Mononuclear cell (primary cell): ENCODE measurements around the gene ROBO4. TPM values are rescaled to one million over a fixed set of nuclear protein-coding genes. Genes with fewer than 3 reads are reported as not detected.

ENCODE experiments used
- H3K27me3 ChIP-seq: 2 replicates; pipeline ENCODE4 v1.6.0; 2011; ENCODE audit warnings: low read length, control low read depth; ENCODE audit not compliant: insufficient read depth
- H3K4me1 ChIP-seq: 2 replicates; pipeline ENCODE4 v1.5.1; 2011; ENCODE audit warnings: mild to moderate bottlenecking, low read length, control low read depth; ENCODE audit not compliant: insufficient read depth
- H3K4me3 ChIP-seq: 2 replicates; pipeline ENCODE4 v1.5.1; 2011; ENCODE audit warnings: mild to moderate bottlenecking, low read length, moderate library complexity
- H3K9me3 ChIP-seq: 2 replicates; pipeline ENCODE4 v1.5.1; 2011; ENCODE audit warnings: low read depth, mild to moderate bottlenecking, control low read depth, low read length
- total RNA-seq: library from RNA; depleted of rRNA; stranded (reverse); fragments of >200 nt; gene quantifications from one replicate; pipeline ENCODE4 v1.2.3, GENCODE V29; 2012

ROBO4 gene
- total RNA-seq, 1 donor: 0.31 TPM

DNA sequence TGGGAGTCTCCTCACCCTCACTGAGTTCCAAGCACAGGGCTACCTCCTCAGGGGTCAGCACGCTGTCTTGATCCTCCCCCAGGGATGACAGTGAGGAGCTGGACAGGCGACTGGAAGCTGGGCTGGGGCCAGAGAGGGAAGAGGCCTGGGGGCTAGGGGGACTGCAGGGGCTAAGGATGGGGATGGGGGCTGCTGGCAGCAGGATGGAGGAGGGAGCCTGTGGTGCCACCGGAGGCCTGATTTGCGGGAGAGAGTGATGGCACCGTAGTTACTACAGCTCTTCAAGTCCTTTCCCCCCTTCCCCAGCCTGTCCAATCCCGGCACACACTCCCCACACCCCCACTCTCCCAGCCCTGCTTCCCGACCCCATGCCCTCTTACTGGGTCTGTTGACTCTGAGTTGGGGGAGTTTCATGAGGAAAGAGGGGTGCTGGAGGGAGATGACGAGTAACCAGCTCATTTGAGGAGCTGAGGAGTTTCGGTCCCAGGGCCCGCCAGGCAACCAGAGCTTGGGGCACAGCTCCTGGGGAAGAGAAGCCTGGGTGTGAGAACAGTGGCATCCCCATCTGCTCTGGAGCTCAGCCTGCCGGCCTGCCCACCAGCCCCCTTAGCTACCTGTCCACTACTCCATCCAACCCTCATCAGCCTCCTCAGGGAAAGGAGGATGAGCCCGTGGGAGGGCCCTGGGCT, 10.5 kb downstream of the ROBO4 start:
- no peaks in the 10 kb centered on the region for H3K9me3 ChIP-seq
- H3K4me1 ChIP-seq: peaks cover 3% of the 10 kb centered on the region
- H3K4me3 ChIP-seq: no peak overlapping the region
- H3K27me3 ChIP-seq: no peaks in the 10 kb centered on the region

DNA sequence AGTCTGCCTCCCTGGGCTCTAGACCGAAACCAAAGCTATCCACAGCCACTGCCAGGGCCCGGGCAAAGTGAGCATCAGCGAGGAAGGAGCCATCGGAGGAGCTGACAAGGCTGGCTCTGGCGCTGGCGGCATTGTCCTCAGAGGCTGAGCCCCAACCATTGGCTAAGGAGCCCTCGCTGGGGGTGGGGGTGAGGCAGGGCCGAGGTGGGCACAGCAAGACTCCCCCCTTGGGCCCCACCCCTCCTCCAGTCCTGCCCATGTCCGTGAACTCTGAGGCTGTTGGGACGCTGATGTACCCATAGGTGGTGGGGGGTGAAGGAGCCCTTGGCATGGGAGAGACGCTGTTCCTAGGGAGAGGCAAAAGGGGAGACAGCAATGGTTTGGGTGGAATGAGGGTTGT, 11.2 kb downstream of the ROBO4 start:
- Histone ChIP-seq H3K4me1 (peaks cover 3% of the 10 kb centered on the region), H3K27me3 (no peaks in the 10 kb centered on the region), H3K9me3 (no peaks in the 10 kb centered on the region), H3K4me3 (no peak overlapping the region)

DNA sequence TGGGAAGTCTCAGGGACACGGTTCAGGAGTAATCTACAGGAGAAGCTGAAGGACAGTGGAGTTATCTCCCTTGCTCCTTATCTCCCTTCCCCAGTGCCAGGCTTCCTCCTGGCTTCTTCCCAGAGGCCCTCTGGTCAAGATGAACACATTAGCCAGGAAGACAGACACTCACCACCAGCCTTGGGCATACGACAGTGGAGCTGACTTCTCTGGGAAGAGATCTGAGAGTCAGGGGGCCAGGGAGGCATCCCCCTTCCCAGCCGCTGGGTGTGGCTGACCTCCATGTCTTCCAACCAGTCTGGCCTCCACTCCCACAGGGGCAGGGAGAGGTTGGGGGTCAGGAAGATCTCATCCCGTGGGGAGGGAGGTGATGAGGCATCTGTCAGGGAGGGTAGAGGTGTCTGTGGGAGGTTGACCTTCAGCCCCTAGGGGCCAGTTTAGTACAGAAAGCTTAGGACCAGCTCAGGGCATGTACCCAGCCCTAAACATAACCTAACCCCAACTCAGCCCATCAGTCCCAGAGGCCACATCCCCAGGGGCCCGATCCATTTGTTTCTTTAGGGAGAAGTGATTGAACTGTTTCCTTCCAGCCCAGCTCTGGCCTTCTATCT, 12.7 kb downstream of the ROBO4 start:
- H3K9me3 ChIP-seq: no peaks in the 10 kb centered on the region
- H3K4me1 ChIP-seq: peaks cover 3% of the 10 kb centered on the region
- H3K27me3 ChIP-seq: no peaks in the 10 kb centered on the region
- no peak overlapping the region for H3K4me3 ChIP-seq

DNA sequence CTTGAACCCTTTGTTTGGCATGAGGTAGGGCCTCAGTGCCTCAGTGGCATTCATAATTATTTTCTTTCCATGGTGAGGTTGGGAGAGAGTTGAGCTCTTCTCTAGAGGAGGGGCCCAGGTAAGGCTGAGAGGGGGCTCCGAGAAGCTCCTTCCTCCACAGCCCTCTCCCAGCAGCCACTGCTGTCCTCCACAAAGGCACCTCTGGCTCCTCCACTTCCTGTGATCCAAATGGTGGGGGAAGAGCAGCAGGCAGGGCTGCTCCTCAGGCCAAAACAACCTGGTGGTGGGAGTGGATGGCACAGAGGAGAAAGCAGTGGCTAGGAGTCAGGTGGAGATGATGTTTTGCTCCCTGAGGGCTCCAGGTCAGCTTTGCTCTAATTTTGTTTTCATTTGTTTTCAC, 13.3 kb downstream of the ROBO4 start:
- H3K4me1 ChIP-seq: no peaks in the 10 kb centered on the region
- H3K9me3 ChIP-seq: no peaks in the 10 kb centered on the region
- H3K4me3 ChIP-seq: no peak overlapping the region
- no peaks in the 10 kb centered on the region for H3K27me3 ChIP-seq

DNA sequence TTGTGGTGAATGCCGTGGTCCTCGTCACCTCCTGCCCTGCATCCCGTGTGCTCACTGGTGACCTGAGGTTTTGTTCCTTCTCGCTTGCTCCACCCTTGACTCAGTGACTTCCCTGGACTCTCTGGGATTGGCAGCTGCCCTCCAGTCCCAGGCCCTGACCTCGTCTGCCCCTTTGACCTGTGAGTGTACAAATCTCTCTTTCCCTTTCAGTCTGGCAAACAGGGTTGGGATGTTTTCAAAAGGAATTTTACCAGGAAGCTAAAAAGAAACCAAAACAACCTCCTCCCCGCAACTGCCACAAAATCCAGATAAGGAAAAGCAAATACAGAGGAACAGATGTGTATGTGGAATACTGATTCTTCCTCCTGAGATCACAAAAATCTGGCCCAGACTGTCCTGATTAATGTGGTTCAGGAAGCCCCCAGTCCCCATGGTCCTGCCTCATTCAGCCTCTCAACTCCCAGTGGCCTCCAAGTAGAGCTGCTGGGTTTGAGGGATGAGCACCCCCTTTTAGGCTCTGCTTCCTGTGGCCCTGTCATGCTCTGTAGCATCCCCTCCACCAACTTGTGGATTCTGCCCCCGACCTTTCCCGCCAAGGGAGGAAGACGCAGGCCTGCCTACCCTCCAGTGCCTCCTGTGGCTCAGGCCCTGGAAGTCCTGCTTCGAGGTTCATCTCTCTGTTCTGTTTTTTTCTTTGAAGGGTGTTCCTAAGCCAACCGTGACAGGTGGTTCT, 15.2 kb downstream of the ROBO4 start:
- Histone ChIP-seq H3K9me3 (no peaks in the 10 kb centered on the region), H3K4me1 (peaks cover 2% of the 10 kb centered on the region), H3K27me3 (peaks cover 4% of the 10 kb centered on the region), H3K4me3 (no peak overlapping the region)

DNA sequence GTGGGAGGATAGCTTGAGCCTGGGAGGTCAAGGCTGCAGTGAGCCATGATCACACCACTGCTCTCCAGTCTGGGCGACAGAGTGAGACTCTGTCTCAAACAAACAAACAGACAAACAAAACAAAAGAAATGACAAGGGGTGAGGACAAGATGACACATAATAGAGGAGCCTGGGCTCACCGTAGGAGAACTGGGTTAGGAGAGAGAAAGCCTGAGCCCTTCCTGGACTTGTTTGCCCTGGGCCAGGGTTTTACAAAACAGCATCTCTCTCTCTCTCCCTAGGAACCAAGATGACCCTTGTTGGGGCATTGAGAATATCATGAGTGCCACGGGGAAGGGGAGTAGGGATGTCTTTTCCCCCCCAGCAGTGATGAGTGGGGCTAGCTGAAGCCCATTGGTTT, 16.7 kb downstream of the ROBO4 start:
- Histone ChIP-seq H3K9me3 (no peaks in the 10 kb centered on the region), H3K4me3 (no peak overlapping the region), H3K27me3 (peaks cover 4% of the 10 kb centered on the region), H3K4me1 (peaks cover 14% of the 10 kb centered on the region)

DNA sequence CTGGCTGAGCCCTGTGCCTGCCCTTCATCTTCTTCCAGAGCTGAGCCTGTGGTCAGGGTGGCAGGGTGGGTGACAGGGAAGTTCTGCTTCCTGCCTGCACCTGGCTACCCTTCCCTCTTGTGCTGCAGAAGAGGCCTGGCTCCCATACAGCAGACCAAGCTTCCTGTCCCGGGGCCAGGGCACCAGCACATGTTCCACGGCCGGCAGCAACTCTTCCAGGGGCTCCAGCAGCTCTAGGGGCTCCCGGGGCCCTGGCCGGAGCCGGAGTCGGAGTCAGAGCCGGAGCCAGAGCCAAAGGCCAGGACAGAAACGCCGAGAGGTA, 17.4 kb downstream of the ROBO4 start:
- no peaks in the 10 kb centered on the region for H3K9me3 ChIP-seq
- peaks cover 18% of the 10 kb centered on the region for H3K4me1 ChIP-seq
- H3K27me3 ChIP-seq: peaks cover 7% of the 10 kb centered on the region
- no peak overlapping the region for H3K4me3 ChIP-seq

DNA sequence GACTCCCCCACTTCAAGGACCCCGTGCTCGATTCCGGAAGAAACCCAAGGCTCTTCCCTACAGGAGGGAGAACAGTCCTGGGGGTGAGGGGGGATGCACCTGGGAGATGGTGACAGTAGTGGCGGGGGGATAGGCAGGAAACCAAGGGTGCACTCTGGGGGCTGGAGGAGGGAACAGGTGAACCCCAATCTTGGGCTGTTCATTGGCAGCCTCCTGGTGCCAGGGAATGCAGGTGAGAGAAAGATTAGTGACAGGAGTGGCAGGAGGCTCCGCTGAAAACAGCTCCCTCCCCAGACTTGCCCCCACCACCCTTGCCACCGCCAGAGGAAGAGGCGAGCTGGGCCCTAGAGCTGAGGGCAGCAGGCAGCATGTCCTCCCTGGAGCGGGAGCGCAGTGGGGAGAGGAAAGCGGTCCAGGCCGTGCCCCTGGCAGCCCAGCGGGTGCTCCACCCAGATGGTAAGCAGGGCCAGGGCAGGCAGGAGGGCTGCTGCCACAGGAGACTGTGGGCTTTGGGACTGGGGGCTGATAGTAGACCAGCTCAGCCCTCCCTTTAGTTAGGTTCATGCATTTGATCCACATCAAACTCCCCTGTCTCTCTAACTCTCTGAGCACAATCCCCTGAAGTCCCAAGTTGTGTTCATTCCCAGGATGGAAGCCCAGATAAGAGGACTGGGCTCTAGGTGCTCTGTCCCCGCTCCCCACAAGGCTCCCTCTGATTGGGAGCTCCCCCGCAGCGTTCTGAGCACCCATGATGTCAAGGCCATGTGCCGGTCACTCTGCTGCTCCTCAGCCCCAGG, 18.0 kb downstream of the ROBO4 start:
- H3K4me3 ChIP-seq: no peak overlapping the region
- peaks cover 7% of the 10 kb centered on the region for H3K27me3 ChIP-seq
- H3K4me1 ChIP-seq: peaks cover 18% of the 10 kb centered on the region
- no peaks in the 10 kb centered on the region for H3K9me3 ChIP-seq

DNA sequence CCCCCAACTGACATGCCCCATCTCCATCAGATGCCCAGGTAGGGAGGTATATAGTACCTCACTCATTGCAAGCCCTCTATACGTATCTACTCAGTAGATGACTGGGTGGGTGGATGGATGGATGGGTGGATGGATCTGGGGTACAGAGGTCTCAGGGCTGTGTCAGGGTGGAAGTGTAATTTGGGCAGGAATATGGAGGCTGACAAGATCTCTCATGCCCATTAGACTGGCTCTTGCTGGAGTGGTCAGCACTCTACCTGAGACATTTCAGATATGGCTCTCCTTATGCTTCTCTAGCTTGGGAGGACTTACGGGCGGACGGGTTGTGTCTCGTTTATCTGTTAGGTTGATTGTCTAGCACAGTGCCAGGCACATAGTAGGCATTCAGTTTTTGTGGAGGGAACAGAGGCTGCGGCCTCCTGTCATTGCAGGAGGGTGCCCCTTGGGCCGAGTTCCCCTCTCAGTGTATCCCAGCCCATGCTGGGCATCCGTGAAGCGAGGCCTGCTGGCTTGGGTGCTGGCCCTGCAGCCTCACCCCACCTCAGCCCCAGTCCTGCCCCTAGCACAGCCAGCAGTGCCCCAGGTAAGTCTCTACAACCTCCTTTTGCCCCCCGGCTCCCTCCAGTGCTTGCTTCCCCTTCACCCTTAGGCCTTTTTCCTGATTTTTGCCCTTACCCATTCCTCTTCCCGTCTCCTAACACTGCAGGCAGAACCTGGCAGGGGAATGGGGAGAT, 18.7 kb downstream of the ROBO4 start:
- H3K4me3 ChIP-seq: no peak overlapping the region
- peaks cover 18% of the 10 kb centered on the region for H3K4me1 ChIP-seq
- H3K27me3 ChIP-seq: peaks cover 7% of the 10 kb centered on the region
- no peaks in the 10 kb centered on the region for H3K9me3 ChIP-seq

DNA sequence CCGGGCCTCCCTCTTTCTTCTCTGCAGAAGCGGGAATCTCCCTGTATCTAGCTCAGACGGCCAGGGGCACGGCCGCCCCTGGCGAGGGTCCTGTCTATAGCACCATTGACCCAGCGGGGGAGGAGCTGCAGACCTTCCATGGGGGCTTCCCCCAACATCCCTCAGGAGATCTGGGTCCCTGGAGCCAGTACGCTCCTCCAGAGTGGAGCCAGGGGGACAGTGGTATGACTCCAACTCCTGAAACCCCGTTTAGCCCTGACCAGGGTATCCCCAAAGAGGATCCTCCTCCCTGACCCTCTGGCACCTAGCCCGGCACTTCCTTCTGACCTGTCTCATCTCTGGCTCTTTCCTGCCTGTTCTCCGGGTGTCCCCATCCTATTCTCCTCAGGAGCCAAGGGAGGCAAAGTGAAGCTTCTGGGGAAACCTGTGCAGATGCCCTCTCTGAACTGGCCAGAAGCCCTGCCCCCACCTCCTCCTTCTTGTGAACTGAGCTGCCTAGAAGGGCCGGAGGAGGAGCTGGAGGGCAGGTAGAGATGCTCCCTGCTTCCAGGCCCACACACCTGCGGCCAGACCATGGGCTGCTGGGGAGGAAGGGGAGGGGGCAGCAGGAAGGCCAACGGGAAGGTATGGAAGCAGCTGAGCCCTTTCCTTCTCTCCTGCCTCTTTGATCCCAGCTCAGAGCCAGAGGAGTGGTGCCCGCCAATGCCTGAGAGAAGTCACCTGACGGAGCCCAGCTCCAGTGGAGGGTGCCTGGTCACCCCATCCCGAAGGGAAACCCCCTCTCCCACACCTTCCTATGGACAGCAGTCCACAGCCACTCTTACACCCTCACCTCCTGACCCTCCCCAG, 19.5 kb downstream of the ROBO4 start:
- Histone ChIP-seq H3K9me3 (no peaks in the 10 kb centered on the region), H3K4me3 (no peak overlapping the region), H3K27me3 (peaks cover 7% of the 10 kb centered on the region), H3K4me1 (peaks cover 18% of the 10 kb centered on the region)

DNA sequence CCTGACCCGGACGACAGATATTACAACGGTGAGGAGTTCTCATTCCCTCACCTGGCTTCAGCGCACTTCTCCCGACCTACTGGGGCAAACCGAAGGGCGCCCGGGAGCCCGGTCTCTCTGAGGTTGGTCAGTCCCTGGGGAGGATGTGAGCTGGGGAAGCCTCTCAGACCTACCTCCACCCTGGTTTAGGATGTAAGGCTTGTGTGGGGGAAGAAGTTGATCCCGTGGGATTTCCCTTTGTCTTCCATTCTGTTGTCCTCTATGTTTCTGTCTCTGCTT, 20.1 kb downstream of the ROBO4 start:
- H3K4me1 ChIP-seq: peaks cover 18% of the 10 kb centered on the region
- H3K4me3 ChIP-seq: no peak overlapping the region
- no peaks in the 10 kb centered on the region for H3K9me3 ChIP-seq
- peaks cover 7% of the 10 kb centered on the region for H3K27me3 ChIP-seq

DNA sequence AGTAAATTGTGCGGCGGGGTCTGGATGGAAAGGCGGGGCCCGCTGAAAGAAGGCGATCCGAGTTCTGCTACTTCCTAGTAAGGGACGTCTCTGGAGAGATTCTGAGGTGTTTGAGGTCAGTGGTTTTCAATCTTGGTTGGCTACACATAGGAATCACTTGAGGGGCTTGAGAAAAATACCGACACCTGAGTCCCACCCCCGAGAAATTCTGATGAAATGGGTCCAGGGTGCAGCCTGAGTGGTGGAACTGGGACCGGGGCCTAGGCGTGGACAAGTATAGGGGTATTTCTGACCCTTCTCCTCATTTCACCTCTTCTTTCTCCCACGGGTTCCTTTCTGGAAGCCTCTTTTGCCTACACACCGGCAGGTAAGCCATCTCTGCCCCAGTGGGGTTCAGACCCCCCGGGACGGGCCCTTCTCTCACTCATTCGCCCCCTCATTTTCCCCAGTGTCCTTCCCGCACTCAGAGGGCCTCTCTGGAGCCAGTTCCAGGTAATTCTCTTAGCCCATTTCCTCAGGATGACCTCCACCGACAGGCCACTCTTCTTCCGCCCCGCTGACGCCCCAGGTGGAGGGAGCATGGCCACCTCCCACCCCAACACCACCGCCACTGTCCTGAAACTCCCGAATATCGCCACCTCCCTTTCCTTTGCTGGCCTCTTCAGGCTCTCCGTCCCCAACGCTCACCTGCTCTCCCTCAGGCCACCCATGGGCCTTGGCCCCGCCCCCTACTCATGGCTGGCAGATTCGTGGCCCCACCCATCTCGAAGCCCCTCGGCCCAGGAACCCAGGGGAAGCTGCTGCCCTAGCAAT, 20.6 kb downstream of the ROBO4 start:
- Histone ChIP-seq H3K9me3 (no peaks in the 10 kb centered on the region), H3K4me3 (peak overlapping the region; percentile 55), H3K4me1 (peaks cover 18% of the 10 kb centered on the region), H3K27me3 (peaks cover 7% of the 10 kb centered on the region)

DNA sequence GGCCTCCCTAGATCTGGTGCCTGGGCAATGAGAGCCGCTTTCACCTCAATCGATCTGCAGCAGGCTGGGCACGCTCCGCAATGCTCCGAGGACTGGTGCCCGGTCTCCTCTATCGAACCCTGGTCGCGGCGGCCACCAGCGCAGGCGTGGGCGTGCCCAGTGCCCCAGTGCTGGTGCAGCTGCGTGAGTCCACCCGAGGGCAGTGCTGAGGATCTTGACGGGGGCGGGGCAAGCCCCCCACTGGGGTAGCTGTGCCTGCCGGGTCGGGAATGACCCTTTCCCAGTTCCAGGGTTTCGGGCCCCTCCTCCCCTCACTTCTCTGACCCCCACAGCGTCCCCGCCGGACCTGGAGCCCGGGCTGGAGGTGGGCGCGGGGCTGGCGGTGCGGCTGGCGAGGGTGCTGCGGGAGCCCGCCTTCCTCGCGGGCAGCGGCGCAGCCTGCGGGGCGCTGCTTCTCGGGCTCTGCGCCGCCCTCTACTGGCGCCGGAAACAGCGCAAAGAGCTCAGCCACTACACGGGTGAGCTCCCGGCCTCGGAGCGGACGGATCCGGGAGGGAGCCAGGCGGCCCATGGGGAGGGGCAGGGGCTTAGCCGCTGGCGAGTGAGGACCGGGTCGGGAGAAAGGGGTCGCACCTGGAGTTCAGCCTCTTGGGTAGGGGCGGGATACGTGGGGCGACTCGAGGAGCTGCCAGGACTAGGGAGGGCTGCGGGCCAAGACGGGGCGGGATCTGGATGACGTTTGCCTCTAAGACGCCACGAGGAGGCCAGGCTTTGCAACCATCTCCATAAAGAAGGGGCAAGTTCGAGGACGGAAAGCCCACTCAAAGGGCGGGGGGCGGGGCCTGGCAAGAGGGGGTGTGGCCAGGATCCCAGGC, 21.5 kb downstream of the ROBO4 start:
- Histone ChIP-seq H3K4me3 (peak overlapping the region; percentile 55), H3K4me1 (peaks cover 18% of the 10 kb centered on the region), H3K27me3 (peaks cover 12% of the 10 kb centered on the region), H3K9me3 (no peaks in the 10 kb centered on the region)
